Esophagus squamous epithelium (tissue), 5 donors: ENCODE data around the gene AK9. TPM values are rescaled to one million over a fixed set of nuclear protein-coding genes. Genes with fewer than 3 reads are reported as not detected.

Source experiments
- DNase-seq: peaks from one replicate; lab custom pipeline; 2025; lab: John Stamatoyannopoulos, UW
- H3K27ac ChIP-seq, 4 donors: fragments of 200-600 bp; sonication (generic); one replicate each; pipeline ENCODE4 v1.5.1; 2016 to 2019; ENCODE audit warnings: mild to moderate bottlenecking in 1 of 4
- H3K27me3 ChIP-seq, 4 donors: fragments of 200-600 bp; sonication (generic); 1 replicate in 3 of 4; 2 replicates in 1 of 4; pipeline versions ENCODE4 v1.5.1 to v1.6.0; 2017 to 2021; ENCODE audit warnings: antibody characterized with exemption in 1 of 4
- H3K36me3 ChIP-seq, 3 donors: fragments of 200-600 bp; sonication (generic); one replicate each; pipeline ENCODE4 v1.5.1; 2016 to 2019
- H3K4me1 ChIP-seq, 3 donors: fragments of 200-600 bp; sonication (generic); one replicate each; pipeline ENCODE4 v1.5.1; 2017 to 2019
- H3K4me3 ChIP-seq, 4 donors: fragments of 200-600 bp; sonication (generic); 1 replicate in 3 of 4; 2 replicates in 1 of 4; pipeline ENCODE4 v1.5.1; 2016 to 2019; ENCODE audit warnings: mild to moderate bottlenecking in 2 of 4, moderate library complexity in 1 of 4
- H3K9me3 ChIP-seq, 3 donors: fragments of 200-600 bp; sonication (generic); one replicate each; pipeline ENCODE4 v1.5.1; 2016 to 2019
- CTCF ChIP-seq, 6 experiments: fragments of 450-650 bp in 4 of 6; fragments of 200-600 bp in 2 of 6; sonication (generic) in 2 of 6; IDR thresholded peaks; one replicate each; pipeline ENCODE4 v1.5.1; 2016 to 2019; ENCODE audit warnings: antibody characterized with exemption in 6 of 6, mild to moderate bottlenecking in 4 of 6, moderate library complexity in 4 of 6
- POLR2A ChIP-seq, 4 donors: fragments of 450-650 bp; IDR thresholded peaks; one replicate each; pipeline ENCODE4 v1.6.1; 2017; ENCODE audit warnings: antibody characterized with exemption in 4 of 4, mild to moderate bottlenecking in 4 of 4, moderate library complexity in 3 of 4
- WGBS, 2 donors: methylation state at CpG; one replicate each; pipeline ENCODE4 v1.1.5; 2018; 5-methylcytosine and 5-hydroxymethylcytosine counted together
- intact Hi-C: fragments of 100-400 bp; cut with DNase I; formaldehyde crosslinking; loops from one replicate; pipeline ENCODE4 v1.15.0; 2022
- total RNA-seq, 4 donors: library from RNA; depleted of rRNA; stranded (reverse); fragments of >200 nt; gene quantifications; one replicate each; pipeline ENCODE4 v1.1.0, GENCODE V29; 2016
- donor health status: DM: yes; HTN: yes; CAD: no.

AK9 gene
- total RNA-seq, 4 donors from 2014 or later = 2.8 to 9.0 (median 3.2) TPM

GRCh38 chr6:109511832-109512231, 179.2 kb downstream of the AK9 start:
- no peak for DNase-seq
- 69 to 72% methylated on average over 2 of the region's 2 CpGs for WGBS, 2 donors
- Histone ChIP-seq H3K4me3 (no peak overlapping the region), H3K27ac (no peak overlapping the region), H3K4me1 (peaks cover 0 to 15% (median 3%) of the 10 kb centered on the region in 3 donors), H3K36me3 (no peaks in the 10 kb centered on the region), H3K27me3 (no peaks in the 10 kb centered on the region), H3K9me3 (no peaks in the 10 kb centered on the region)
- TF ChIP-seq CTCF (IDR thresholded peaks at IDR 0.05) (no peak), POLR2A (IDR thresholded peaks at IDR 0.05) (no peak)
- intact Hi-C loops = no loop called here

- Histone ChIP-seq H3K4me1 (peaks cover 0 to 15% (median 0%) of the 10 kb centered on the region in 3 donors), H3K27ac (no peak overlapping the region), H3K4me3 (no peak overlapping the region), H3K27me3 (no peaks in the 10 kb centered on the region), H3K9me3 (no peaks in the 10 kb centered on the region), H3K36me3 (no peaks in the 10 kb centered on the region)
- 80% methylated on average over 1 of the region's 1 CpG; no CpG with 5 or more reads in 1 of the 2 donors for WGBS, 2 donors
- DNase-seq = no peak
- TF ChIP-seq CTCF (IDR thresholded peaks at IDR 0.05) = no peak
- no peak for TF ChIP-seq POLR2A (IDR thresholded peaks at IDR 0.05)
- intact Hi-C loops = no loop called here
These were observed 180.6 kb downstream of the AK9 start for GRCh38 chr6:109510358-109510757.

- peaks cover 0 to 15% (median 0%) of the 10 kb centered on the region in 3 donors for H3K4me1 ChIP-seq
- no peak overlapping the region for H3K4me3 ChIP-seq
- no peak for DNase-seq
- WGBS, 2 donors = 77 to 79% methylated on average over 4 of the region's 4 CpGs
- TF ChIP-seq CTCF (IDR thresholded peaks at IDR 0.05) = no peak
- TF ChIP-seq POLR2A (IDR thresholded peaks at IDR 0.05) = no peak
- no peak overlapping the region for H3K27ac ChIP-seq
- intact Hi-C loops = no loop called here
- H3K27me3 ChIP-seq = no peaks in the 10 kb centered on the region
- no peaks in the 10 kb centered on the region for H3K9me3 ChIP-seq
- no peaks in the 10 kb centered on the region for H3K36me3 ChIP-seq
These were observed 182.7 kb downstream of the AK9 start for GRCh38 chr6:109508166-109508860.

GRCh38 chr6:109507490-109508072, 183.4 kb downstream of the AK9 start:
- DNase-seq = no peak
- no peaks in the 10 kb centered on the region for H3K36me3 ChIP-seq
- H3K4me3 ChIP-seq = no peak overlapping the region
- H3K9me3 ChIP-seq = no peaks in the 10 kb centered on the region
- peaks cover 0 to 15% (median 0%) of the 10 kb centered on the region in 3 donors for H3K4me1 ChIP-seq
- H3K27ac ChIP-seq = no peak overlapping the region
- intact Hi-C loops = no loop called here
- TF ChIP-seq POLR2A (IDR thresholded peaks at IDR 0.05) (no peak), CTCF (IDR thresholded peaks at IDR 0.05) (no peak)
- 72 to 86% methylated on average over 4 of the region's 4 CpGs for WGBS, 2 donors
- H3K27me3 ChIP-seq = no peaks in the 10 kb centered on the region

- H3K4me1 ChIP-seq = peaks cover 0 to 15% (median 0%) of the 10 kb centered on the region in 3 donors
- TF ChIP-seq CTCF (IDR thresholded peaks at IDR 0.05) (no peak), POLR2A (IDR thresholded peaks at IDR 0.05) (no peak)
- intact Hi-C loops = no loop called here
- no peaks in the 10 kb centered on the region for H3K9me3 ChIP-seq
- no peaks in the 10 kb centered on the region for H3K36me3 ChIP-seq
- 89% methylated on average over 2 of the region's 2 CpGs for WGBS, 2 donors
- no peaks in the 10 kb centered on the region for H3K27me3 ChIP-seq
- no peak overlapping the region for H3K4me3 ChIP-seq
- DNase-seq = no peak
- H3K27ac ChIP-seq = no peak overlapping the region
These were observed 184.2 kb downstream of the AK9 start for GRCh38 chr6:109506841-109507240.
